Rectal smooth muscle tissue (tissue), 1 donor: Measurements from ENCODE around the gene CACNA1G.

Experiments used
- H3K27ac ChIP-seq: one replicate; pipeline ENCODE4 v1.7.0; 2013; ENCODE audit warnings: low read depth, low read length, inconsistent platforms
- H3K27me3 ChIP-seq: one replicate; pipeline ENCODE4 v1.7.0; 2013; ENCODE audit warnings: low read length; ENCODE audit not compliant: control insufficient read depth, insufficient read depth
- H3K36me3 ChIP-seq: one replicate; pipeline ENCODE4 v1.7.0; 2013; ENCODE audit warnings: low read length; ENCODE audit not compliant: control insufficient read depth, insufficient read depth
- H3K4me1 ChIP-seq: one replicate; pipeline ENCODE4 v1.7.0; 2013; ENCODE audit warnings: low read length; ENCODE audit not compliant: control insufficient read depth, insufficient read depth
- H3K4me3 ChIP-seq: one replicate; pipeline ENCODE4 v1.7.0; 2013; ENCODE audit warnings: low read length
- H3K9ac ChIP-seq: one replicate; pipeline ENCODE4 v1.7.0; 2013; ENCODE audit warnings: low read length

CACNA1G gene

DNA sequence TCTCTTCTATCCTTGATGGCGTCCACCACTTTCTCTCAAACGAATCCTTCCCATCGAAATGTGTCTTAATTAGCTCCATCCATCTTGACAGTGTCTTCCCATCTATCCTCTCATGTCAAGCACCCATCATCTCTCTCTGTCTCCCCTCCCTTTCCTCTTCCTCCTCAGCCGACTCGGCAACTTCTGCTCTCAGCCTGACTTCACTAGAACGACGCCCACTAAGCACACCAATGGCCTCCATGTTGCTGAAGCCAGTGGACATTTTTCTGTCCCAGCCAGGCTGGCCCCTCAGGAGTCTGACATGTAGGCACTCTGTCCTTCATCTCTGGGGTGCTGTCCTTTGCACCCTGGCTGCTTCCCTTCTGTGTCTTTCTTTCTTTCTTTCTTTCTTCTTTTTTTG is 16.0 kb upstream of the CACNA1G start:
- no peak overlapping the region for H3K9ac ChIP-seq
- H3K36me3 ChIP-seq: no peaks in the 10 kb centered on the region
- no peak overlapping the region for H3K27ac ChIP-seq
- H3K4me1 ChIP-seq: peaks cover 9% of the 10 kb centered on the region
- no peaks in the 10 kb centered on the region for H3K27me3 ChIP-seq
- no peak overlapping the region for H3K4me3 ChIP-seq

DNA sequence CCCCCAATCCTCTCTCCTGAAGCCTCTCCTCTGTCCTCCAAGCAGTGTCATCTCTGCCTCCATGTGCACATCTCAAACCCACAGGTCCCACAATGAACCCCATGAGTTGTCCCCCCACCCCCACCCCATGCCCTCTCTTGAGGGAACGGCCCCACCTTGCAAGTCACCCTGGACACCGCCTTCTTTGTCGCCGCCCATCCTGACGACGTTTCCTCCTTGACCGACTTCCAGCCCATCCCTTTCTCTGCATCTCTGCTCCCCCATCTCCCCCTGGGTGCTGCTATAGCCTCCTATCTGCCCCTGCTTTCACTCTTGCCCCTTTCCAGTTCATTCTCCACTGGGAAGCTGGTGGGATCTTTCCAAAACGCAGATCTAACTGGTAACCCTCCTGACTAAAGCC is 15.2 kb upstream of the CACNA1G start:
- Histone ChIP-seq H3K27me3 (no peaks in the 10 kb centered on the region), H3K27ac (no peak overlapping the region), H3K4me1 (peaks cover 9% of the 10 kb centered on the region), H3K36me3 (no peaks in the 10 kb centered on the region), H3K9ac (no peak overlapping the region), H3K4me3 (no peak overlapping the region)

GRCh38 chr17:50546701-50547034 is 13.8 kb upstream of the CACNA1G start:
- Histone ChIP-seq H3K4me1 (peaks cover 5% of the 10 kb centered on the region), H3K9ac (no peak overlapping the region), H3K27me3 (no peaks in the 10 kb centered on the region), H3K27ac (no peak overlapping the region), H3K4me3 (no peak overlapping the region), H3K36me3 (no peaks in the 10 kb centered on the region)

GRCh38 chr17:50547035-50547735 is 13.3 kb upstream of the CACNA1G start, which contains the start of gene SPATA20:
Gene SPATA20 (plus strand): TSS chr17:50547174. CDS start chr17:50547209, 35 bp downstream.
- Histone ChIP-seq H3K27me3 (no peaks in the 10 kb centered on the region), H3K4me1 (peaks cover 5% of the 10 kb centered on the region), H3K9ac (peak within 1 kb of the TSS; percentile 84), H3K36me3 (no peaks in the 10 kb centered on the region), H3K4me3 (peak within 1 kb of the TSS; percentile 83), H3K27ac (peak within 1 kb of the TSS; percentile 74)

GRCh38 chr17:50547736-50548083 is 12.8 kb upstream of the CACNA1G start:
- peak overlapping the region; percentile 74 for H3K27ac ChIP-seq
- H3K4me1 ChIP-seq: peaks cover 5% of the 10 kb centered on the region
- no peaks in the 10 kb centered on the region for H3K36me3 ChIP-seq
- H3K27me3 ChIP-seq: no peaks in the 10 kb centered on the region
- peak overlapping the region; percentile 84 for H3K9ac ChIP-seq
- peak overlapping the region; percentile 83 for H3K4me3 ChIP-seq

- no peak overlapping the region for H3K9ac ChIP-seq
- peaks cover 5% of the 10 kb centered on the region for H3K4me1 ChIP-seq
- no peaks in the 10 kb centered on the region for H3K27me3 ChIP-seq
- H3K4me3 ChIP-seq: no peak overlapping the region
- H3K27ac ChIP-seq: no peak overlapping the region
- H3K36me3 ChIP-seq: no peaks in the 10 kb centered on the region
These were observed 11.7 kb upstream of the CACNA1G start for GRCh38 chr17:50548831-50549230.

- H3K4me3 ChIP-seq: no peak overlapping the region
- no peak overlapping the region for H3K27ac ChIP-seq
- no peaks in the 10 kb centered on the region for H3K27me3 ChIP-seq
- H3K36me3 ChIP-seq: no peaks in the 10 kb centered on the region
- no peak overlapping the region for H3K9ac ChIP-seq
- peaks cover 5% of the 10 kb centered on the region for H3K4me1 ChIP-seq
These were observed 11.1 kb upstream of the CACNA1G start for GRCh38 chr17:50549256-50549941.

- H3K36me3 ChIP-seq: no peaks in the 10 kb centered on the region
- H3K4me1 ChIP-seq: peaks cover 5% of the 10 kb centered on the region
- no peak overlapping the region for H3K4me3 ChIP-seq
- no peaks in the 10 kb centered on the region for H3K27me3 ChIP-seq
- H3K9ac ChIP-seq: no peak overlapping the region
- no peak overlapping the region for H3K27ac ChIP-seq
These were observed 10.5 kb upstream of the CACNA1G start for GRCh38 chr17:50549969-50550368.

DNA sequence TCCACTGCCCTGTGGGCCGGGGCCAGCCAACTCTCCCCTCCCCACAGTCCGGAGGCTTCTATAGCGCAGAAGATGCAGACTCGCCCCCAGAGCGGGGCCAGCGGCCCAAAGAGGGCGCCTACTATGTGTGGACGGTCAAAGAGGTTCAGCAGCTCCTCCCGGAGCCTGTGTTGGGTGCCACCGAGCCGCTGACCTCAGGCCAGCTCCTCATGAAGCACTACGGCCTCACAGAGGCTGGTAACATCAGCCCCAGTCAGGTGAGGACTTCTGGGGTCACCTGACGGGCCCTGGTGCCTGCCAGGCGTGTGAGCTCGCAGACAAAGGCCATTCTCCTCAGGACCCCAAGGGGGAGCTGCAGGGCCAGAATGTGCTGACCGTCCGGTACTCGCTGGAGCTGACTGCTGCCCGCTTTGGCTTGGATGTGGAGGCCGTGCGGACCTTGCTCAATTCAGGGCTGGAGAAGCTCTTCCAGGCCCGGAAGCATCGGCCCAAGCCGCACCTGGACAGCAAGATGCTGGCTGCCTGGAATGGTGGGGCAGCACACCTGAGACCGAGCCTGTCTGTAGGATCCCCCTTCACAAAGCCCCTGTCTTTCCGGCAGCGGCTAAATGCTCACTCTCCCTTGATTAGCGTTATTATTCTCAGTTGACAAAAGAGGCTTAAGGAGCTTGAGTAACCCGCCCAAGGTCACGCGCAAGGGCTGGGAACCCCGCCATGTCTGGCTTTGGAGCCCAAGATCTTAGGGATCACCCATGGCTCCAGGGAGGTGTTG is 9.7 kb upstream of the CACNA1G start:
- Histone ChIP-seq H3K27ac (no peak overlapping the region), H3K4me1 (peaks cover 5% of the 10 kb centered on the region), H3K9ac (no peak overlapping the region), H3K36me3 (no peaks in the 10 kb centered on the region), H3K27me3 (no peaks in the 10 kb centered on the region), H3K4me3 (no peak overlapping the region)

- no peaks in the 10 kb centered on the region for H3K36me3 ChIP-seq
- H3K4me1 ChIP-seq: peaks cover 5% of the 10 kb centered on the region
- no peaks in the 10 kb centered on the region for H3K27me3 ChIP-seq
- no peak overlapping the region for H3K27ac ChIP-seq
- no peak overlapping the region for H3K4me3 ChIP-seq
- H3K9ac ChIP-seq: no peak overlapping the region
These were observed 9.1 kb upstream of the CACNA1G start for GRCh38 chr17:50551433-50551815.

DNA sequence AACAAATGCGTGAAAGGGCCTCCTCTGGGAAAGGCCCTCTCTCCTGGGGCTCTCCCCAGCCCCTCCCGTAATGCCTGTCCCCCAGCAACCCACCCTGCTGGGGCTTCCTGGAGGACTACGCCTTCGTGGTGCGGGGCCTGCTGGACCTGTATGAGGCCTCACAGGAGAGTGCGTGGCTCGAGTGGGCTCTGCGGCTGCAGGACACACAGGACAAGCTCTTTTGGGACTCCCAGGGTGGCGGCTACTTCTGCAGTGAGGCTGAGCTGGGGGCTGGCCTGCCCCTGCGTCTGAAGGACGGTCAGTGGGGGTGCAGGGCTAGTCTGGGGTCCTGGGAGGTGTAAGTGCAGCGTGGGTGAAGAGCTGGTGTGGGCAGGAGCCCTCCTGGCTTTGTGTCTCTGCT is 8.6 kb upstream of the CACNA1G start:
- Histone ChIP-seq H3K27ac (no peak overlapping the region), H3K27me3 (no peaks in the 10 kb centered on the region), H3K4me3 (no peak overlapping the region), H3K4me1 (peaks cover 5% of the 10 kb centered on the region), H3K36me3 (no peaks in the 10 kb centered on the region), H3K9ac (no peak overlapping the region)

DNA sequence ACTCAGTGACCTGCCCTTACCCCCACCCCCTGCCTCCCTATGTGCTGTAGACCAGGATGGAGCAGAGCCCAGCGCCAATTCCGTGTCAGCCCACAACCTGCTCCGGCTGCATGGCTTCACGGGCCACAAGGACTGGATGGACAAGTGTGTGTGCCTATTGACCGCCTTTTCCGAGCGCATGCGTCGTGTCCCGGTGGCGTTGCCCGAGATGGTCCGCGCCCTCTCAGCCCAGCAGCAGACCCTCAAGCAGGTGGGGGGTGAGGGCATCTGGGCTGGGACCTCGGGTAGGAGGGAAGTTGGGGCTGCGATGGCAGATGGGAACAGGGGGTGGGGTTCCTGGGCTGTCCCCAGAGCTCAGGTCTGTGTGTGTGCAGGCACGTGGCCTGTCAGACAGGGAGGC is 6.3 kb upstream of the CACNA1G start:
- H3K27me3 ChIP-seq: peaks cover 11% of the 10 kb centered on the region
- peaks cover 3% of the 10 kb centered on the region for H3K4me1 ChIP-seq
- H3K27ac ChIP-seq: no peak overlapping the region
- no peak overlapping the region for H3K9ac ChIP-seq
- H3K4me3 ChIP-seq: no peak overlapping the region
- H3K36me3 ChIP-seq: no peaks in the 10 kb centered on the region
